ENCODE data around the gene IQCK.
"Not testable (repeated sequence)": the region's sequence is repeated elsewhere in the genome, so short reads cannot be mapped to it uniquely, and the experiment has no call there.

Gene IQCK

GRCh38 chr16:19757762-19758595, 39.9 kb downstream of the IQCK start:
- DNase-seq (ENCODE audit: low spot score): no peak

GRCh38 chr16:19760356-19761060, 42.4 kb downstream of the IQCK start:
- no peak for DNase-seq (ENCODE audit: low spot score)

GRCh38 chr16:19765860-19766553, 47.9 kb downstream of the IQCK start:
- DNase-seq (ENCODE audit: low spot score): no peak

- no peak for DNase-seq (ENCODE audit: low spot score)
These were observed 48.4 kb downstream of the IQCK start for GRCh38 chr16:19766554-19766884.

- DNase-seq (ENCODE audit: low spot score): no peak
These were observed 48.9 kb downstream of the IQCK start for GRCh38 chr16:19766988-19767387.

- DNase-seq (ENCODE audit: low spot score): no peak
These were observed 49.4 kb downstream of the IQCK start for GRCh38 chr16:19767497-19767896.

- DNase-seq (ENCODE audit: low spot score): no peak
These were observed 51.2 kb downstream of the IQCK start for GRCh38 chr16:19769239-19769638.

- no peak for DNase-seq (ENCODE audit: low spot score)
These were observed 53.0 kb downstream of the IQCK start for GRCh38 chr16:19771040-19771439.

- no peak for DNase-seq (ENCODE audit: low spot score)
These were observed 53.7 kb downstream of the IQCK start for GRCh38 chr16:19771796-19772195.

GRCh38 chr16:19774024-19774423, 56.0 kb downstream of the IQCK start:
- no peak for DNase-seq (ENCODE audit: low spot score)

GRCh38 chr16:19776147-19776546, 58.1 kb downstream of the IQCK start:
- no peak for DNase-seq (ENCODE audit: low spot score)

GRCh38 chr16:19776565-19776964, 58.5 kb downstream of the IQCK start:
- no peak for DNase-seq (ENCODE audit: low spot score)

GRCh38 chr16:19780321-19780720, 62.2 kb downstream of the IQCK start:
- DNase-seq (ENCODE audit: low spot score): no peak

- DNase-seq (ENCODE audit: low spot score): no peak
These were observed 63.2 kb downstream of the IQCK start for GRCh38 chr16:19781226-19781625.

- no peak for DNase-seq (ENCODE audit: low spot score)
These were observed 65.5 kb downstream of the IQCK start for GRCh38 chr16:19783363-19784182.

GRCh38 chr16:19784183-19784736, 66.2 kb downstream of the IQCK start:
- no peak for DNase-seq (ENCODE audit: low spot score)

- no peak for DNase-seq (ENCODE audit: low spot score)
These were observed 67.0 kb downstream of the IQCK start for GRCh38 chr16:19785081-19785480.

GRCh38 chr16:19785512-19786130, 67.5 kb downstream of the IQCK start:
- DNase-seq (ENCODE audit: low spot score): no peak

- DNase-seq (ENCODE audit: low spot score): not testable (repeated sequence)
These were observed 83.3 kb downstream of the IQCK start for GRCh38 chr16:19801369-19801768.

GRCh38 chr16:19801824-19802223, 83.8 kb downstream of the IQCK start:
- not testable (repeated sequence) for DNase-seq (ENCODE audit: low spot score)

- no peak for DNase-seq (ENCODE audit: low spot score)
These were observed 84.5 kb downstream of the IQCK start for GRCh38 chr16:19802612-19803011.

Data from SW480 (cell line).